ENCODE measurements around the gene FHL2.

FHL2 gene

DNA sequence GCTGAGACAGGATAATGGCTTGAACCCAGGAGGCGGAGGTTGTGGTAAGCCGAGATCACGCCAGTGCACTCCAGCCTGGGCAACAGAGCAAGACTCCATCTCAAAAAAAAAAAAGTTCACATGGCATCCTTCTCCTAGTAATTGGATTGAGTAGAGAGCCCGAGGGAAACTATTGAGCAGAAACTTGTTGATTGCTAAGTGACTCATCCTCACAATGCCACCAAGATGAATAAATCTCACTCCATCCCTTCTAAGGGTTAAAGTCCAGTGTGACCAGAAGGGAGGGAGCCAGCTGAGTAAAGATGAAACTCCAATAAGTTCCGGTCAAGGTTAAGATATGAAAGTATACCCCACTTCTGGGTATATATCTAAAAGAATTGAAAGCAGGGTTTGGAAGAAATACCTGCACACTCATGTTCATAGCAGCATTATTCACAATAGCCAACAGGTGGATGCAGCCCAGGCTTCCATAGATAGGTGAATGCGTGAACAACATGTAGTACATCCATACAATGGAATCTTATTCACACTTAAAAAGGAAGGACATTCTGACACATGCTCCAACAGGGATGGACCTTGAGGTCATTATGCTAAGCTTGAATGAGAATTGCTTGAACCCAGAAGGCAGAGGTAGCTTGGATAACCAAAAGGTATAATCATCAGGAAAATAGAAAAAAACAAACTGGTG lies 13.0 kb upstream of the FHL2 start:
- DNase-seq (ENCODE audit: insufficient read length, low spot score) = no peak
- TF ChIP-seq POLR2A (IDR thresholded peaks at IDR 0.05; ENCODE audit: low read depth, low read length) = no peak
- FAIRE-seq = no peak

DNA sequence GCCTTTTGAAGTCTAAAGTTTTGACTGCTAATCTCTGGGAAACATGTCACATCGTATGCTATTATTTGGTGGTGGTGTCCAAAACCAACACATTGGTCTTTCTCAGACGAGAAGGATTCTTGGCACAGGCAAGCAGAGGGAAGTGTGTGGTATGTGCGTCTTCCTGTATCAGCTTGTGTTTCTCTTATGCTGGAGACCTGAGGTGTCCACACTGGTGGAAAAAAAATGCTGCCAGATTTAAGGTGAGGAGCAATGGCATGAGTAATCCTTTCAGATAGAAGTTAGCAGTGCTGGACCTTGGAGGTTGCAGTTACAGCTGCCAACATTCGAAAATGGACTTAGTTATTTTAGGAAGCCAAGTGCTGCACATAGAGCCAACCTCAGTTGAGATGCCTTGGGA lies 11.7 kb upstream of the FHL2 start:
- TF ChIP-seq POLR2A (IDR thresholded peaks at IDR 0.05; ENCODE audit: low read depth, low read length) = no peak
- FAIRE-seq (peak; percentile 65), DNase-seq (ENCODE audit: insufficient read length, low spot score) (no peak)

DNA sequence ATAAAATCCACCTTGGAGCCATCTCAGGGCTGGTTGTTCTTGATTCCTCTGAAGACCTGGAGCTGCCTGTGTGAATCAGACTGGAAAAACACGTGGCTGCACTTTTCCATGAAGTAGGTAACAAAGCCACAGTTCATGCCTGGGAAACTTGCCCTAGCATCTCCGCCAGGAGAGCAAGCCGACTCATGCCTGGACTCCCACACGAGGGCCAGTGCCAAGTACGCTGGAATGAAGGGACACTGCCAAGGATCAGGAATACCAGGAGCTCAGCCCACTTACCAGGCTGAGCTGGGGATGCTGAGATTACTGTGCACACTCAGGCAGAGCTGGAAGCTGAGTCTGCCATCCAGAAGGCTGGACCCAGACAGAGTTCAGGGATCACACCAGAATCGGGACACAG lies 10.9 kb upstream of the FHL2 start:
- peak; percentile 65 for DNase-seq (ENCODE audit: insufficient read length, low spot score)
- TF ChIP-seq POLR2A (IDR thresholded peaks at IDR 0.05; ENCODE audit: low read depth, low read length) = no peak
- peak; percentile 87 for FAIRE-seq

DNA sequence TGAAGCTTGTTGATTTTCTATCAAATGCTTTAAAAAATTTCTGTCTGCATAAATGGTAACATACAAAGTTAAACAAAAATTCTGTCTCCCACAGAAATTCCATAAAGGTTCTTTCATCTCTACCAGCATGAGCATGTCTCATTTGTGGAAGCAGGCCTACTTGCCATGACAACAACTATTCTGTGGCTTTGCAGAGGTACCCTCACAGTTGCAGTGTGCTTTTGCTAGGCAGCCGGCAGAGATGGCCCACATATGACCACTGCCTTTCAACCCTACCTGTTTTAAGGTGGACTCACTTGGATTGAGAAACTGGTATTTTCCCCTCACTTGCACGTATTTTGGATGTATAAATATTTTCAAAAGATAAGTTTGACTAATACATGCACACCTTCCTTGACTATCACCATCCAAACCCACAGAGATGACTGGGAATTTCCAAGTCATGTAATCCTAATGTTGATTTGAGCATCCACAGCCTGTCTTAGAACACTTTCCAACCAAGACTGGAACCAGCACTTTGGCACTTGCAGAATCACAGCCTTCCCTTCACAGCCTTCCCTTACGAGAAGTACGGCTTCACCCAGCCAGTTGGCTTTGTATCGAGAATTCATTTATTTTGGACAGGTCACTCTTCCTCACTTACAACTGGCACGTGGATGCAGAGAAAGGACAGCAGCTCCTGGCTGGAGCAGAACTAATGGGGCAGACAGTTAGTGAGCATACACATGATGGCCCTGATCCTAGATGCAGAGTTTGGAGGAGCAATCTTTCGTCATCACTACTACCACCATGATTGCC lies 9.3 kb upstream of the FHL2 start:
- no peak for TF ChIP-seq POLR2A (IDR thresholded peaks at IDR 0.05; ENCODE audit: low read depth, low read length)
- no peak for DNase-seq (ENCODE audit: insufficient read length, low spot score)
- no peak for FAIRE-seq

DNA sequence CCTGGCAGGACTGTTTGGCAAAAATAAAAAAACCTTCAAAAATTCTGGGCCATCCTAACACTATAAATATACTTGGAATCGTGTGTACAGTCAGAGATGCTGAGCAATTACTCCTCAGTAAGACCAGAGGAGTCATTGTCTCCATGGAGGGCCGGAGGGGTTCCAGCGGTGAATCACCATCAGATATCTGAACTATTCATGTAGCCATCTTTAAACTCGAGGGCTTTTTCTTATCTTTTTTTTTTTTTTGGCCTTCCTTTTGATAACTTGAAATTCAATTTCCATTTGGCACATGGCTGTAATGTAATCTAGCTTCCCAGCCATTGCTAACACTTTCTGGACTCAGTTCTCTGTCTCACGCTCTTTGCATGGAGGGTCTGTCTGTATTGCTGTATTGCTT lies 7.4 kb upstream of the FHL2 start:
- FAIRE-seq (no peak), DNase-seq (ENCODE audit: insufficient read length, low spot score) (no peak)
- TF ChIP-seq POLR2A (IDR thresholded peaks at IDR 0.05; ENCODE audit: low read depth, low read length) = no peak

DNA sequence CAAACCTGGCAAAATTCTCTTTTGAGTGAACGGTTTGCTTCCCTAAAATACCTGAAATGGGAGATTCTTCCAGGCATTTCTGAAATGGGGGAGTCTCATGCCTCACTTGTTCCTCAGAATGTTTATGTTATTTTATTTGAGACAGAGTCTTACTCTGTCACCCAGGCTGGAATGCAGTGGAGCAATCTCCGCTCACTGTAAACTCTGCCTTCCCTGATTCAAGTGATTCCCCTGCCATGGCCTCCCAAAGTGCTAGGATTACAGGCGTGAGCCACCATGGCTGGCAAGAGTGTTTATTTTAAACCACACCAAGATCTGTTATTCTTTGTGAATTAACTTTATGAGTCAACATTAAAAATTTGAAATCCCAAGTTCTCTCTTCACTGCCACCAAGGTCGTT lies 6.4 kb upstream of the FHL2 start:
- FAIRE-seq = no peak
- DNase-seq (ENCODE audit: insufficient read length, low spot score) = no peak
- no peak for TF ChIP-seq POLR2A (IDR thresholded peaks at IDR 0.05; ENCODE audit: low read depth, low read length)

DNA sequence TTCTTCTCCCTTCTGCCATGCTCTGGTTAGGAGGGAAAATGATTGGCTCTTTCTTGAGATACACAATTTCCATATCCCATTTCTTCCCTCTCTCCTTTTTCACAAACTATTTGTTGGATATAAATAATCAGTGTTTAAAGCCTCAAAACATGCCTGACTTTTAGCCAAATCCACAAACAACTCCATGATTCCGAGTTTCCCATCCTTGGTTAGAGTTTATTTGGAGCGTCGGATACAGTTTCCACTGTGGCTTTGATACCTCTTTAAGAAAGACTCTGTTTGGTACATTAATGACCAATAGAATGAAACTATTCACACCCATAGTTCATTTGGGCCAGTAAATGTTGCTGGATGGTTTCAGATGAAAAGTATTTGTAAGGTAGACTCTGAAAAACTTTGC lies 5.9 kb upstream of the FHL2 start:
- DNase-seq (ENCODE audit: insufficient read length, low spot score) = no peak
- TF ChIP-seq POLR2A (IDR thresholded peaks at IDR 0.05; ENCODE audit: low read depth, low read length) = no peak
- FAIRE-seq = no peak

DNA sequence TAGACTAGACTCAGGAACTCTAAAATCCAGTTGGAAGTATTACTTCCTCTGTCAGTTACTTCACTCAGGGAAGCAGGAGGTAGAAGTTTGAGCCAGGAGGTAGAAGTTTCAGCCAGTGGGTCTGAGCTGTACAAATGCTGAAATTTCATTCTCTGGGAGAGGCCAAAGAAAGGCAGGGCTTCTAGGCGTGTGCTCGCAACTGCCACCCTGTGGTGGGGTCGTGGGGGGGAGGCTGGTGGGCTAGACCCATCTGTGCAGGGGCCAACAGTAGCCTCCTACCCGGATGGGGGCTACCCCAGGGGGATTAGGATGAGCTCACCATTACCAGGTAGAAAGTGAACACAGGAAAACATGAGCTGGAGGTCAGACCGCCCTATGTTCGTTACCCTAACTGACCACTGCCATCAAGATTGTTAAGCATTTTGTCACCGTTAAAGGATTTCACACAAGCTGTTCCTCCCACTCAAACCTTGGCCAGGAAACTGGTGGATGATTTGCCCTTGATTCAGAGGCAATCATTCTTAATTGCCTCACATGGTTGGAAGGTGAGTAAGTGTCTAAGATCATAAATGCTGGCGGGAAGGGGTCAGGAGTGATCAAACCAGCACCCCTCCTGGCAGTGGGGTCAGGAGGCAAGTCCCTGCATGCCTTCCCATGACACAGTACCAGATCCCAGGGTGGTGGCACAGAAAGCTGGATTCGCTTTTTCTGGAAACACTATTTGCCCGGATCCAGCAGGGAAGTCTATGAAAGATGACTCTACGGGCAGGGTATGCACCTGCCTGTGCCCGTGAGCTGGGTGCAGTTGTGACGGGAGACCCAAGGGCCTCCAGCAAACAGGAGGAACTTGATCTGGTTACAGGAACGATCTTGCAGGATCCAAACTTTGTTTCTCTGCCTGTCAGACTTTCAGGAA lies 5.2 kb upstream of the FHL2 start:
- peak; percentile 99 for FAIRE-seq
- DNase-seq (ENCODE audit: insufficient read length, low spot score) = peak; percentile 82
- 0 out of 2 replicates have a peak, but pooled peaks have one; percentile 30 for TF ChIP-seq POLR2A (IDR thresholded peaks at IDR 0.05; ENCODE audit: low read depth, low read length)

DNA sequence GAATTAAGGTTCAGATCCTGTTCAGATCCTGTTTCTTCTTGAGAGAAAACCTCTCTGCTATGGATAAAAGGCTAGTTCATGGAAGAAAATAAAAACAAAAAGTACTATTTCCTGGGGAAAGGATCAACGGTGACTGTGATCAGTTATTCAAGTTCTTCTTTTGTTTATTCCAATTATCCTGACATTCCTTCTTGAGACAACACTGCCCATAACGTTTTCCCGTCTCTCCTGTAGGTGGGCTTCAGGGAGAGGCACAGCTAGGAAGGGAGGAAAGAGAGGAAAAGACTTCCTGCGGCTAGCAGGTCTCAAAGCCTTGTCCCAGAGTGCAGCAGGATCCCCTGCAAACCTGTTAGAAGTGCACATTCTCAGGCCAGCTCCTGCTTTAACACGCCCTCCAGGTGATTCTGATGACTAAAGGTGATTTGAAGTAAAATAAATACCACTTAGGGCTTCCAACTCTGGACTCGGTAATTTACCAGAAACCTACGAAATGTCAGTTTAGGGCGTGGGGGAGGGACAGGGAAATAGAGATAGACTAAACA lies 4.5 kb upstream of the FHL2 start:
- TF ChIP-seq POLR2A (IDR thresholded peaks at IDR 0.05; ENCODE audit: low read depth, low read length) = no peak
- FAIRE-seq (no peak), DNase-seq (ENCODE audit: insufficient read length, low spot score) (no peak)

DNA sequence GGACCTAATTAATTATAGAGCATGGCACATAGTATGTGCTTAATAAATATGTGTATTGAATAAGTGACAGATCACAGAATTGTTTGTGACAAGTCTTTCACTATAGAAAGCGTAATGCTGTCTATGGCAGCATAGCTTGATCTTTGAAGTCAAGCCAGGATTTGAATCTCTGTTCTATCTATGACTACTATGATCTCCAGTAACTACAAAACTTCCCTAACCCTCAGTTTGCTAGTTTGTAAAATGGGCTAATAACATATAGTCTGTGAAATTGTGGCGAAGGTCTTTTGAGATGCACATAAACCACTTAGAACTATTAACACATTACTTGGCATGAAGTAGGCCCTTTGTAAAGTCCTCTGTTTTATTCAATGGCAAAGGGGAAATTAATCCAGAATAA lies 4.0 kb upstream of the FHL2 start:
- TF ChIP-seq POLR2A (IDR thresholded peaks at IDR 0.05; ENCODE audit: low read depth, low read length) = no peak
- DNase-seq (ENCODE audit: insufficient read length, low spot score) (no peak), FAIRE-seq (no peak)

DNA sequence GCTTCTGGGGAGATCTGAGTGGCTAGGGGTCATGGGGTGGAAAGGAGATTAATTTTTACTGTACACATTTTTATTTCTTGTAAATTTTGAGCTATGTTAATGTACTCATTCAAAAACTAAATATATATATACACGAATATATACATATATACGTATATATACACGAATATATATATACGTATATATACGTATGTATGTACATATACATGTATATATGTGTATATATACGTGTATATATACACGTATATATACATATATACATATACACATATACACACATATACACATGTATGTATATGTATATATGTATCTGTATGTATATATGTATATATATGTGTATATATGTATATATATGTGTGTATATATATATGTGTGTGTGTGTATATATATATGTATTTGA lies 3.0 kb upstream of the FHL2 start:
- DNase-seq (ENCODE audit: insufficient read length, low spot score) (no peak), FAIRE-seq (no peak)
- no peak for TF ChIP-seq POLR2A (IDR thresholded peaks at IDR 0.05; ENCODE audit: low read depth, low read length)

DNA sequence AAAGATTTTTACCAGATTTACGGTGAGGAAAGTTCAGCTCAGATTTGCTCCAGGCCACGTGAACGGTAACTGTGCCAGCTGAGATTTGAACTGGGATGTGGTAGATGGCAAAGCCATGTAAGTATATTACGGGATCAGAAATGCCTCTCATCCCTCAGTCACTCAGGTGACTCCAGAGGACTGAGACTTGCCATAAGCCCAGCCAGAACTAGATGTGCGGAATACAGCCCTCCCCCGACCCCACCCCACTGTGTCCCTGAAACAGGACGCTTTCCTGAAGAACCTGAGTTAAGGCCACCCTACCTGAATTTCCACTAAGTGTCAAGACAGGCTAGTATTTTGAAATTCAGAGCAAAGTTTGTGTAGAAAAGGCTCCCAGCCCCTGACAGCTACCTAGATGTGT lies 1.3 kb upstream of the FHL2 start:
- TF ChIP-seq POLR2A (IDR thresholded peaks at IDR 0.05; ENCODE audit: low read depth, low read length) = no peak
- no peak for DNase-seq (ENCODE audit: insufficient read length, low spot score)
- no peak for FAIRE-seq

DNA sequence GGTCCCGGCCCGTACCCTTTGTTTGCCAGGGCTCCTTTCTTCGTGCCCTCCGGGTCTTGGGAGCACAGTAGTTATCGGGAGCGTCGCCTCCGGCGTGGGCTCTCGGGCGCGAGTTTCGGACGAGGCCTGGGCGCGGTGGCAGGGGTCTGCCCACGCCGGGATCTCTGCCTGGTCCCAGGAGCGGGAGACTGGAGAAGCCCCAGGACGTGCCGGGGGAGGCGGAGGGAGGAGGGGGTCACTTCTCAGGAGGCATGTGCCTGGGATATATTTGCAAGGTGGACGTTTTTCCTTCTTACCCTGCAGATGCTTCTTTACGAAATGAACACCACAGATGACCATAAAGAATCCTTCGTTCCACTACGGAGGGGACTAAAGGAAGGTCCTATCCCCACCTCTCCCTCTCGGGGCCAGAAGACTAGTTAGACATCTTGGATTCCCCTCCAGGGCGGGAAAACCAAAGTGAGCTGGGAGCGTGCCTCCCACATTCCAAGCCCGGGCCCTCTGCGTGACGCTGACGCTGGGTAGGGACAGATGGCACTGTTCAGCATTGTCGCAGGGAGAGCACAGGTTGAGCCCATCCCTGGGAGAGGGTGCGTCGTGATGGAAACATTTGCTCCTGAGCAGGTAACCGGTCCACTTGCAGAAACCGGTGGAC lies 483 bp upstream of the FHL2 start:
- no peak for FAIRE-seq

More for the DNA sequence above, 483 bp upstream of the FHL2 start:
- TF ChIP-seq POLR2A (IDR thresholded peaks at IDR 0.05; ENCODE audit: low read depth, low read length) = no peak
- DNase-seq (ENCODE audit: insufficient read length, low spot score) = no peak

Data from H54 (cell line).